Dermis microvascular lymphatic vessel endothelial cell (primary cell): ENCODE data around the gene HIKESHI. TPM values are rescaled to one million over a fixed set of nuclear protein-coding genes. Genes with fewer than 3 reads are reported as not detected.
"Not testable (repeated sequence)": the region's sequence is repeated elsewhere in the genome, so short reads cannot be mapped to it uniquely, and the experiment has no call there.

Experiments
- DNase-seq, 2 donors: peaks; one replicate each; pipeline versions ENCODE4 v3.0.0 to v3.0.0-alpha.2; 2010; ENCODE audit warnings: low read depth in 2 of 2
- total RNA-seq: library from RNA; depleted of rRNA; stranded (reverse); fragments of >200 nt; gene quantifications from 2 replicates; pipeline ENCODE4 v1.2.1, GENCODE V29; 2014

HIKESHI gene
- 55.5 and 70.9 TPM in 2 replicates for total RNA-seq

- DNase-seq = peak; percentile 85 to 96
These were observed at the start of gene HIKESHI for GRCh38 chr11:86302092-86302793. Gene HIKESHI (plus strand): TSS chr11:86302240. CDS start chr11:86302449, 209 bp downstream.

GRCh38 chr11:86255896-86256295 lies 46.1 kb upstream of the HIKESHI start:
- no peak for DNase-seq

DNA sequence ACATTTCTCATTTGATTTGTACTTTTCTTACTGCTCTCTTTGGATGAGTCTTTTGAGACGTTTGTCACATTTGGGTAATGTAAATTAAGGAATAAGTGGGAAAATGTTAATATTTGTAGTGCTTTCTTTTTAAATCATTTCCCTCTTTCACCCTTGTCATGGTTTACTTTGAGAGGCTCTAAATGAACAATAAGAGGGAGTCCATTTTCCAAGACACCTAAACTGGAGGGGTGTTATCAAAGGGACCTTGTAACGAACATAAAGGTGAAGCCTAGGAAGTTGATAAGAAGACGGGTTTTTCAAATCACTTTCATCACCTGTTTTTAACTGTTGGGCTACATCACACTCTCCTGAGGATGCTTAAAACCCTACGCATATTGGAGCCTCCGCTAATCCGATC lies 45.4 kb upstream of the HIKESHI start:
- DNase-seq = no peak

DNA sequence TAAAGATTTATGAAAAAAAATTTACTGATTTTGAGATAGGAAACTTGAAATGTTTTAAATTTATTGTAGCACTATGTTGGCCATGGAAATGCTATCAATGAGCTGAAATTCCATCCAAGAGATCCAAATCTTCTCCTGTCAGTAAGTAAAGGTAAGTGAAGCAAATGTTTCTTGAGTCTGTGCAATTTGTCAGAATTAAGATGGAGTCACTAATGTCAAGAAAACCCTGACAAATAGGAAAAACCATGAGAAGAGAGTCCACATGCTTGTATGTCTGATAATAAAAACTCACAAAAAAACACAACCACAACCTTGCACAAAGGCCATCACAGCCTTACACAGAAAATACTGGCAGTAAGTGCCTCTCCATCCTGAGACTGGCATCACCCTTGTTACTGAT lies 44.6 kb upstream of the HIKESHI start:
- DNase-seq = no peak

GRCh38 chr11:86259730-86260129 lies 42.3 kb upstream of the HIKESHI start:
- DNase-seq = no peak

DNA sequence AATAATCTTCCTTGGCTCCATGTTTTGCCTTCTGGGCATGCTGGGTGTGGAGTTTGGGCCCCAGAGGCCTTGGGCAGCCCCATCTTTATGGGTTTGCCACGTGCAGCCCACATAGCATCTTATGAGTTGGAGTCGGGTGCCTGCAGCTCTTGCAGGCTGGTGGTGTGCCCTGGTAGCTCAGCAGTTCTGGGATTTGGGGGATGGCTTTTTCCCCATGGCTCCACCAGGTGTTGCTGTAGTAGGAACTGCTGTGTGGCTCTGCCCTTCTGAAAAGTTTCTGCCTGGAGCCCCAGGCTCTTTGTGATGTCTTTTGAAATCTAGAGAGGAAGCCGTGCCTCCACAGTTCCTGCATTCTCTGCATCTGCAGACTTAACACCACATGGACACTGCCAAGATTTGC lies 40.7 kb upstream of the HIKESHI start:
- DNase-seq = no peak

GRCh38 chr11:86262387-86262786 lies 39.7 kb upstream of the HIKESHI start:
- DNase-seq = no peak

GRCh38 chr11:86264649-86265048 lies 37.4 kb upstream of the HIKESHI start:
- no peak for DNase-seq

- DNase-seq = no peak
These were observed 36.8 kb upstream of the HIKESHI start for GRCh38 chr11:86265194-86265593.

GRCh38 chr11:86269645-86270044 lies 32.4 kb upstream of the HIKESHI start:
- DNase-seq = no peak

- DNase-seq = peak in 1 of 2 donors; percentile 2
These were observed 27.5 kb upstream of the HIKESHI start for GRCh38 chr11:86274503-86274902.

- no peak for DNase-seq
These were observed 27.0 kb upstream of the HIKESHI start for GRCh38 chr11:86274999-86275398.

- DNase-seq = no peak
These were observed 26.3 kb upstream of the HIKESHI start for GRCh38 chr11:86275493-86276370.

DNA sequence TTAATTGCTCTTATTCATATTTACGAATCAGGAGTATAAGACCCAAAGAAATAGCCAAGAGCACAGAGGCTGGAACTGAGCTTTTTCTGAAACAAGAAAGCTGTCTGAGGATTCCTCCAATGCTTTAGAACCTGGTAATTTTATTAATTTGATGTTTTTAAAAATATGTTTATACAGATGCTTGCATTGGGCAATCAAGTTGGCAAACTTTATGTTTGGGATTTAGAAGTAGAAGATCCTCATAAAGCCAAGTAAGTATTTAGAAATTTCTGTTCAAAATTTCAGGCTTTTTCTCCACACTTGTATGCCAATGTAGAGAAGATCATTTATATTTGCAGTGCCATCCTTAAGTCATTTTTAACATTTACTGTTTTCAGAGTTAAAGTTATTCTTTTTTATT lies 24.3 kb upstream of the HIKESHI start:
- no peak for DNase-seq

- DNase-seq = no peak
These were observed 23.8 kb upstream of the HIKESHI start for GRCh38 chr11:86278226-86278625.

- DNase-seq = no peak
These were observed 22.3 kb upstream of the HIKESHI start for GRCh38 chr11:86279747-86280146.

DNA sequence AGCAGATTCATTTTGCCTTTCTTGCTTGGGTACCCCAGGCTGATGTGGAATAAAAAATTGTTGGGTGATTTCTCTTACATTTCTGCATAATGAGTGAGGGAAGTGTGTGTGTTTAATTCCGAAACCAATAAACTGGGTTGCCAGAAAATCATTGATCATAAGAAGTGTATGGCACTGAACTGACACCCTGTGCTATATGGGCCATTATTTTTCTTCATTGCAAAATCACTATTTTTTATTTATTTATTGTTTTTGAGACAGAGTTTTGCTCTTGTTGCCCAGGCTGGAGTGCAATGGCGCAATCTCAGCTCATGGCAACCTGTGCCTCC lies 14.6 kb upstream of the HIKESHI start:
- DNase-seq = no peak

- DNase-seq = no peak
These were observed 13.1 kb upstream of the HIKESHI start for GRCh38 chr11:86288776-86289507.

DNA sequence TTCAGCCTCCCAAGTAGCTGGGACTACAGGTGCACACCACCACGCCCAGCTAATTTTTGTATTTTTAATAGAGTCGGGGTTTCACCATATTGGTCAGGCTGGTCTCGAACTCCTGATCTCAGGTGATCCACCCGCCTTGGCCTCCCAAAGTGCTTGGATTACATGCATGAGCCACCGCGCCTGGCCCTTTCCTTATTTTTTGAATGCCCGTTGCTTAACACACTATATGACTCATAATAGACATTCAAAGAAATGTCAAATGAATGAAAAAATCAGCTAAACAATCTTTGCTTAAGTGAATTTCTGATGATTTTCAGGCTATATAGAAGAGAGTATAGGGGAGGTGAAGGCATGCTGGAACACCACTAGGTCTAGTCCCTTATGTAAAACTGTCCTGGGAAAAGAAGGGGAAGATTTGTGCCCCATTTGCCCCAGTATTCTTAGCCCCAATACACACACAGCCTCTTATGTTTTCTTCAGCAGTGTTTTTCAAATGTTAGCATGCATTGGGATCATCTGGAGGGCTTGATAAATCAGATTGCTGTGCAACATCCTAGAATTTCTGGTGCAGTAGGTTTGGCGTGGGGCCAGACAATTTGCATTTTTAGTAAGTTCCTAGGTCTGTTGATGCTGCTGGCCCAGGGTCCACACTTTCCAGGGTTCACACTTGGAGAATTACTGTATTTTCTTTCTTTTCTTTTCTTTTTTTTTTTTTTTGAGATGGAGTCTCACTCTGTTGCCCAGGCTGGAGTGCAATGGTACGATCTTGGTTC lies 12.3 kb upstream of the HIKESHI start:
- DNase-seq = not testable (repeated sequence)

DNA sequence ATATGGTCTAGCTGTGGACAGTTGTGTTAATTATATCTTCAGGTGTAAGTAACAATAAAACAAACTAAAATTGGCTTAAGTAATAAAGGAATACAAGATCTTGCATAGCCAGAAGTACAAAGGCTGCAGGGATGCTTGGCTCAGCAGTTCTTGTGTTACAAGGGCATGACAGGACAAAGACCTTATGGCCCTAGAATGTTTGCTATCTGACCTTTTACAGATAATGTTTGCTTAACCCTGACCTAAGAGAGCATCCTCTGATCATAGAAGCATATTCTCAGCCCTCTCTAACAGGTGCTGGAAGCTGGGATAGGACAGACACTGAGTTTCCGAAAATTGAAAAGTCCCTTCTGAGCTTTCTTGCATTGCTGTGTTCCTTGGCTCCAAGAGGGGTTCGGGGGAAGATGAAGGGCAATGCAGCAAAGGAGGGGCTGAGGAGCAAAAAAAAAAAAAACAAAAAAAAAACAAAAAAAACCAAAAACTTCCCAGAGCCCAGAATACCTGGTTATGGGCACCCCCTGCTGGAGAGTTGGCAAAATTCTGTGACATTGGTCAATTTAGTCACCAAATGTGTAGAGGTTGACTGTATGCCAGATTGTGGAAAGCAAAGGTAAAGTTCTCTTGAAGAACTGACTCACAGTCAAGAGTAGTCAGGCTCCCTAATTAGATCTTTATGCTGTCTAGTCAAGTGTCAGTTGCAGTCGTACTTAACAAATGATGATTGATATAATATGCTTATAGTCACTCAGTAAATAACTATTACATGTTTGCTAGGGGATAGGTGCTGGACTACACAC lies 10.4 kb upstream of the HIKESHI start:
- peak; percentile 27 to 56 for DNase-seq
